ENCODE results near the gene PTF1A. TPM values are rescaled to one million over a fixed set of nuclear protein-coding genes. Genes with fewer than 3 reads are reported as not detected.

Gene PTF1A
- total and polyA plus RNA-seq, 3 donors from 2014 or later = 4.9 to 5.1 (median 5.0) TPM

GRCh38 chr10:23200997-23201652 lies 9.0 kb downstream of the PTF1A start:
- TF ChIP-seq POLR2A (IDR thresholded peaks at IDR 0.05) (no peak), CTCF (IDR thresholded peaks at IDR 0.05) (no peak)
- intact Hi-C loops (cut with DNase I; ENCODE audit: low total_unique reads) = no loop called here
- no peak for DNase-seq
- Histone ChIP-seq H3K27me3 (no peaks in the 10 kb centered on the region), H3K4me3 (no peak overlapping the region), H3K9me3 (no peaks in the 10 kb centered on the region), H3K4me1 (no peaks in the 10 kb centered on the region), H3K27ac (no peak overlapping the region), H3K36me3 (ENCODE audit: low read depth, missing control alignments) (no peaks in the 10 kb centered on the region)
- 2 to 3% methylated on average over 11 of the region's 11 CpGs for WGBS, 2 donors

DNA sequence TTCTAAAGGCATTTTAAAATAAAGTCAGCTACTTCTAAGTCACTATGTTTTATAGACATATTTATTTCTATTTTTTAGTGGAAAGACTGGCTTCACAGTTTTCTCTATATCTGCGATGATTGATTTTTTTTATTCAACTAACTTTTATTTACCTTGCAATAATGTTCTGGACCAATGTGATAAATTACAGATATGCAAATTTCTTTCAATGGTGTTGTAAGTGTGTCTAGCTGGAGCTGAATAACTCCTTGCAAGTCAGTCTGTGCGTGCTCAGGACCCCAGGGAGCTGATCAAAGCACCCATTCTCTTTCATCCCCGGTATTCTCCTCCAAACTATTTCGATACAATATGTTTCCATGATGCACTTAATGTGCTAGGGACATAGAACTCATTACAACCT lies 9.7 kb downstream of the PTF1A start:
- H3K4me1 ChIP-seq = no peaks in the 10 kb centered on the region
- no peak for TF ChIP-seq POLR2A (IDR thresholded peaks at IDR 0.05)
- TF ChIP-seq CTCF (IDR thresholded peaks at IDR 0.05) = no peak
- no peaks in the 10 kb centered on the region for H3K36me3 ChIP-seq (ENCODE audit: low read depth, missing control alignments)
- 10 to 11% methylated on average over 4 of the region's 4 CpGs for WGBS, 2 donors
- no peaks in the 10 kb centered on the region for H3K27me3 ChIP-seq
- no peak for DNase-seq
- intact Hi-C loops (cut with DNase I; ENCODE audit: low total_unique reads) = no loop called here
- H3K27ac ChIP-seq = no peak overlapping the region
- H3K4me3 ChIP-seq = no peak overlapping the region
- H3K9me3 ChIP-seq = no peaks in the 10 kb centered on the region

GRCh38 chr10:23202779-23203178 lies 10.7 kb downstream of the PTF1A start:
- no peak for DNase-seq
- WGBS, 2 donors = 10 to 11% methylated on average over 3 of the region's 3 CpGs
- H3K36me3 ChIP-seq (ENCODE audit: low read depth, missing control alignments) = no peaks in the 10 kb centered on the region
- no peak for TF ChIP-seq CTCF (IDR thresholded peaks at IDR 0.05)
- intact Hi-C loops (cut with DNase I; ENCODE audit: low total_unique reads) = no loop called here
- H3K4me3 ChIP-seq = no peak overlapping the region
- no peaks in the 10 kb centered on the region for H3K4me1 ChIP-seq
- no peaks in the 10 kb centered on the region for H3K27me3 ChIP-seq
- no peak overlapping the region for H3K27ac ChIP-seq
- no peaks in the 10 kb centered on the region for H3K9me3 ChIP-seq

- DNase-seq = no peak
- Histone ChIP-seq H3K27me3 (no peaks in the 10 kb centered on the region), H3K9me3 (no peaks in the 10 kb centered on the region), H3K27ac (no peak overlapping the region), H3K36me3 (ENCODE audit: low read depth, missing control alignments) (no peaks in the 10 kb centered on the region), H3K4me3 (no peak overlapping the region), H3K4me1 (no peaks in the 10 kb centered on the region)
- 6 to 7% methylated on average over 23 to 29 of the region's 29 CpGs for WGBS, 2 donors
- intact Hi-C loops (cut with DNase I; ENCODE audit: low total_unique reads) = no loop called here
- TF ChIP-seq CTCF (IDR thresholded peaks at IDR 0.05) (no peak), POLR2A (IDR thresholded peaks at IDR 0.05) (no peak)
These were observed 11.5 kb downstream of the PTF1A start for GRCh38 chr10:23203369-23204325.

Measured in testis (tissue), 3 donors.